Prostate gland (tissue), 2 donors: ENCODE data around the gene CSNK1A1. TPM values are rescaled to one million over a fixed set of nuclear protein-coding genes. Genes with fewer than 3 reads are reported as not detected.

ENCODE experiments used
- DNase-seq: peaks from one replicate; pipeline ENCODE4 v3.0.0-alpha.2; 2019; ENCODE audit warnings: low spot score
- H3K27ac ChIP-seq, 2 donors: fragments of 200-600 bp; sonication (generic); 2 replicates each; pipeline ENCODE4 v1.5.1; 2017 to 2019
- H3K27me3 ChIP-seq: fragments of 200-600 bp; sonication (generic); replicated peaks from 2 replicates; pipeline ENCODE4 v1.5.1; 2019; ENCODE audit not compliant: insufficient read depth
- H3K36me3 ChIP-seq, 2 donors: fragments of 200-600 bp; sonication (generic); 1 replicate in 1 of 2; 2 replicates in 1 of 2; pipeline versions ENCODE4 v1.5.1 to v1.8.1; 2017 to 2019
- H3K4me1 ChIP-seq: fragments of 200-600 bp; sonication (generic); replicated peaks from 2 replicates; pipeline ENCODE4 v1.5.1; 2019
- H3K4me3 ChIP-seq, 2 donors: fragments of 200-600 bp; sonication (generic); 2 replicates each; pipeline ENCODE4 v1.5.1; 2017 to 2019
- H3K9me3 ChIP-seq: fragments of 200-600 bp; sonication (generic); 2 replicates; pipeline ENCODE4 v1.5.1; 2017
- POLR2A ChIP-seq: fragments of 450-650 bp; IDR thresholded peaks from one replicate; pipeline ENCODE4 v1.6.1; 2016; ENCODE audit warnings: antibody characterized with exemption, mild to moderate bottlenecking
- POLR2AphosphoS5 ChIP-seq: sonication (generic); formaldehyde crosslinking; IDR thresholded peaks from one replicate; pipeline ENCODE4 v1.6.1; 2017; ENCODE audit warnings: antibody characterized with exemption
- WGBS: methylation state at CpG from one replicate; pipeline ENCODE4 v1.1.5; 2018; 5-methylcytosine and 5-hydroxymethylcytosine counted together
- intact Hi-C: fragments of 100-400 bp; cut with DNase I; formaldehyde crosslinking; loops from one replicate; pipeline ENCODE4 v1.14.2; 2022
- total RNA-seq, 2 donors: library from RNA; depleted of rRNA; stranded (reverse); fragments of >200 nt; gene quantifications; one replicate each; pipeline ENCODE4 v1.1.0, GENCODE V29; 2016
- TF ChIP-seq, protein P1 (sequence below), 4 experiments: fragments of 200-600 bp in 2 of 4; fragments of 450-650 bp in 2 of 4; sonication (generic) in 2 of 4; IDR thresholded peaks; 1 replicate in 3 of 4; 2 replicates in 1 of 4; pipeline ENCODE4 v1.5.1; 2016 to 2019; ENCODE audit warnings: antibody characterized with exemption in 4 of 4, mild to moderate bottlenecking in 2 of 4, moderate library complexity in 2 of 4

CSNK1A1 gene
- total RNA-seq, 2 donors from 2014 or later: 219 to 269 TPM

DNA sequence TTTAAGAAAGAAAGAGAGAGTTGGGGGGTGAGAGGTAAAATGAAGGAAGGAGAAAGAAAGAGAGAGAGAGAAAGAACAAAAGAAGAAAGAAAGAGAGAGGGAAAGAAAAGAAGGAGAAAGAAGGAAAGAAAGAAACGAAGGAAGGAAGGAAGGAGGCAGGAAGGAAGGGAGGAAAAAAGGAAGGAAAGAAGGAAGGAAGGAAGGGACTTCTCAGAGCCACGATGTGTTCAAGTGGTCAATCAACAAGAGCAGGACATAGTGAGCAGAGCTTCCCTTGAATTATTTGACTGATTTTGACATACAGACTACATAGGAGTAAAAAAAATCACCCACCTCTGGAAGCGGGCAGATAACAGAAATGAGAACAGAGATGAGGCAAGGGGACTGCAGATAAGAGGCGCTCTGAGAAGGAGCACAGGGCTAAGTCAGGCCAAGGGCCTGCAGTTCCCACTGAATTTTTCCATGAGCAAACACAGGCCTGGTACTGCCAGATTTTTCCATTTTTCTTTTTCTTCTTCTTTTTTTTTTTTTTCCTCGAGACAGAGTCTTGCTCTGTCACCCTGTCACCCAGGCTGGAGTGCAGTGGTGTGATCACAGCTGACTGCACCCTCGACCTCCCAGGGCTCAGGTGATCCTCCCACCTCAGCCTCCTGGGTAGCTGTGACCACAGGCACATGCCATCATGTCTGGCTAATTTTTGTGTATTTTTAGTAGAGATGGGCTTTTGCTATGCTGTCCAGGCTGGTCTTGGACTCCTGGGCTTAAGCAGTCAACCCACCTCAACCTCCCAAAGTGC is 94.4 kb downstream of the CSNK1A1 start:
- Histone ChIP-seq H3K36me3 (no peaks in the 10 kb centered on the region), H3K9me3 (no peaks in the 10 kb centered on the region), H3K4me1 (no peaks in the 10 kb centered on the region), H3K27me3 (no peaks in the 10 kb centered on the region), H3K27ac (peak overlapping the region in 1 of 2 donors; percentile 37), H3K4me3 (no peak overlapping the region)
- intact Hi-C loops: no loop called here
- TF ChIP-seq, protein P1, sequence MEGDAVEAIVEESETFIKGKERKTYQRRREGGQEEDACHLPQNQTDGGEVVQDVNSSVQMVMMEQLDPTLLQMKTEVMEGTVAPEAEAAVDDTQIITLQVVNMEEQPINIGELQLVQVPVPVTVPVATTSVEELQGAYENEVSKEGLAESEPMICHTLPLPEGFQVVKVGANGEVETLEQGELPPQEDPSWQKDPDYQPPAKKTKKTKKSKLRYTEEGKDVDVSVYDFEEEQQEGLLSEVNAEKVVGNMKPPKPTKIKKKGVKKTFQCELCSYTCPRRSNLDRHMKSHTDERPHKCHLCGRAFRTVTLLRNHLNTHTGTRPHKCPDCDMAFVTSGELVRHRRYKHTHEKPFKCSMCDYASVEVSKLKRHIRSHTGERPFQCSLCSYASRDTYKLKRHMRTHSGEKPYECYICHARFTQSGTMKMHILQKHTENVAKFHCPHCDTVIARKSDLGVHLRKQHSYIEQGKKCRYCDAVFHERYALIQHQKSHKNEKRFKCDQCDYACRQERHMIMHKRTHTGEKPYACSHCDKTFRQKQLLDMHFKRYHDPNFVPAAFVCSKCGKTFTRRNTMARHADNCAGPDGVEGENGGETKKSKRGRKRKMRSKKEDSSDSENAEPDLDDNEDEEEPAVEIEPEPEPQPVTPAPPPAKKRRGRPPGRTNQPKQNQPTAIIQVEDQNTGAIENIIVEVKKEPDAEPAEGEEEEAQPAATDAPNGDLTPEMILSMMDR (IDR thresholded peaks at IDR 0.05): no peak
- no peak for TF ChIP-seq POLR2AphosphoS5
- no peak for DNase-seq
- WGBS: 66% methylated on average over 6 of the region's 6 CpGs

DNA sequence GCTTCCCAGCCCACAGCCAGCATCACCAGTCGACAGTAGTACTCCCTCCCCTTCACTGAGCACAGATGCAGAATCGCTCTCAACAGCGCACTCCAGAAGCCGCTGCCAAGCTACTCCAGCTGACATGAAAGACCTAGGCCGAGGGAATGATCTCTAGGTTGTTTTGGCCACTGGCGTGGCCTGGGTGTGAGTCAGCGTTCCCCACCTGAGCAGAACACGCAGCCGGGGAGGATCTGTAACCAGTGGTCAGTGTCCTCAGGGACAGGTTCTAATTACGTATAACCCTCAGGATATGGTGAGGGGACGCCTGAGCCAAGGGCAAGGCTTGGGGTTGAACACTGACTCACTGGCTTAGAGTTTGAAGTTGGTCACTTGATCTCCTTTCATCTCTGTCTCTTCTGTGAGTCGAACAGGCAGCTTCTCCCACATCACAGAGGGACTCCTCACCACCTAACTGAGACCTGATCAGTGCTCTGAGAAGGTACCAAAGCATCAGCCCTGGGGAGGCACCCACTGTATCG is 95.3 kb downstream of the CSNK1A1 start:
- Histone ChIP-seq H3K4me3 (no peak overlapping the region), H3K9me3 (no peaks in the 10 kb centered on the region), H3K27me3 (no peaks in the 10 kb centered on the region), H3K27ac (peak overlapping the region in 1 of 2 donors; percentile 37), H3K36me3 (no peaks in the 10 kb centered on the region), H3K4me1 (no peaks in the 10 kb centered on the region)
- intact Hi-C loops: no loop called here
- TF ChIP-seq POLR2AphosphoS5 (no peak), POLR2A (no peak)
- TF ChIP-seq, protein P1 (IDR thresholded peaks at IDR 0.05): no peak
- 72% methylated on average over 13 of the region's 13 CpGs for WGBS
- no peak for DNase-seq

DNA sequence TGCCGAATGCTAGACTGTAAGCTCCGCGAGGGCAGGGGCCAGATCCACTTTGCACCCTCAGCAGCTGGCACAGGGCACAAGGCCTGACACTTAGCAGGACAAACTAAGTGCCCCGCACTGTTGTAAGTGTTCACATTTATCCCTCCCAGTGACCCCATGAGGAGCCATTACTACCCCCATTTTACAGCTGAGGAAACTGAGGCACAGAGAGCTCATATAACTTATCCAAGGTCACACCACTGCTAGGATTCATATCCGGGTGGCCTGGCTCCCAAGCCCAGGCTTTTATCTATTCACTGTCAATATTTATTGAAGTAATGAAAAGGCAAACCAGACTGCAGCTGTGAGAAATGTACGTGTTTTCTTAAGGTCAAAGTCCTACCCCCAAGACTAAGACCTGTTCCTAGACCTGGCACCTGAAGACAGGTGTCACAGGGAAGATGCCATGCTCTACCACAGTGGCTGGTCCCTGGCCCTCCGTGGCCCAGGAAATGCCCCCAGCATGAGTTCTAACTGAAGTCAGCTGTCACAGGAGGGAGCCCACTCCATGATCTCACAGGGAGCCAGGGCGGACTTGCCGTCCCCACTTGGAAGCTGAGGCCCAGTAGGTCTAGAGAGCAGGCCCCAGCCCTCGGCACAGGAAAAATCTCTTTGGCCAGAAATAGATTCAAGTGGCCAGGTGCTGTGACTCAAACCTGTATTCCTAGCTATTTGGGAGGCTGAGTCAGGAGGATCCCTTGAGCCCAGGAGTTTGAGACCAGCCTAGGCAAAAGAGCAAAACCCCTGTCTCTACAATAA is 97.4 kb downstream of the CSNK1A1 start:
- no peaks in the 10 kb centered on the region for H3K9me3 ChIP-seq
- H3K4me1 ChIP-seq: peaks cover 7% of the 10 kb centered on the region
- TF ChIP-seq POLR2AphosphoS5 (no peak), POLR2A (no peak)
- TF ChIP-seq, protein P1 (IDR thresholded peaks at IDR 0.05): no peak
- H3K36me3 ChIP-seq: no peaks in the 10 kb centered on the region
- no peaks in the 10 kb centered on the region for H3K27me3 ChIP-seq
- WGBS: 79% methylated on average over 10 of the region's 10 CpGs
- intact Hi-C loops: loop anchor here (5.0 kb wide), 1 partner anchor 33 kb away; no protein-coding TSS in a partner anchor
- DNase-seq: no peak
- H3K4me3 ChIP-seq: no peak overlapping the region
- H3K27ac ChIP-seq: peak overlapping the region; percentile 71

DNA sequence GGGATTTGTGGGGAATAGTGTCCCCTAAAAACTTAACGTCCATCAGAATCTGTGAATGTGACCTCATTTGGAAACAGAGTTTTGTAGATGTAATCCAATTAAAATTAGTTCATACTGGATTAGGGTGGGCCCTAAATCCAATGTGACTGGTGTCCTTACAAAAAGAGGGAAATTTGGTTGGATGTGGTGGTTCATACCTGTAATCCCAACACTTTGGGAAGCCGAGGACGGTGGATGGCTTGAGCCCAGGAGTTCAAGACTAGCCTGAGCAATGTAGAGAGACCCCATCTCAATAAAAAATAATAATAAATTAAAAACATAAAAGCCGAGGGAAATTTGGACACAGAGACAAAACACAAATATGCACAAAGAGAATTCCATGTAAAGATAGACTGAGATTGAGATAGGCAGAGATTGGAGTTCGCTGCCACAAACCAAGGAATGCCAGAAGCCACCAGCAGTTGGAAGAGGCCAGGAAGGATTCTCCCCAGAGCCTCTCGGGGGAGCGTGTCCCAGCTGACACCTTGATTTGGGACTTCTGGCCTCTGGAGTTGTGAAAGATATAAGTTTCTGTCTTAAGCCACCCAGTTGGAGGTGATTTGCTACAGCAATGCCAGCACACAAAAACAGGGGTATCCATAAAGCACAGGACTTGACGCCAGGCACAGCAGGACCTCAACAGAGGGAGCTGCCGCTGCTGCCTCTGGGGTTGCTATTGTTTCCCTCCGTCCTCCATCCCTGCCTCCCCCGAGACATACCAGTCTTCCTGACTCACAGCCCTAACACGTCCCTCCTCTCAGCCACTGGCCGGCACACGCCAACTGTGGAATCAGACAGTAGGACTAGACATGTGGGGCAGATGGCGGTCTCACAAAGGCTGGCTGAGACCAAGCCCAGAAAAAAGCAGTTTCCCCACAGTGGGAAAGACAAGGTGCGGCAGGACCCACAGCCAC is 98.3 kb downstream of the CSNK1A1 start:
- H3K27ac ChIP-seq: peak overlapping the region; percentile 71
- H3K36me3 ChIP-seq: no peaks in the 10 kb centered on the region
- peaks cover 7% of the 10 kb centered on the region for H3K4me1 ChIP-seq
- no peak overlapping the region for H3K4me3 ChIP-seq
- TF ChIP-seq, protein P1 (IDR thresholded peaks at IDR 0.05): no peak
- TF ChIP-seq POLR2AphosphoS5: peak; percentile 28
- no peak for DNase-seq
- H3K27me3 ChIP-seq: no peaks in the 10 kb centered on the region
- H3K9me3 ChIP-seq: no peaks in the 10 kb centered on the region
- WGBS: 66% methylated on average over 16 of the region's 16 CpGs
- intact Hi-C loops: loop anchor here (5.0 kb wide), 1 partner anchor 34 kb away; no protein-coding TSS in a partner anchor
